ENCODE data around the gene MED12L. TPM values are rescaled to one million over a fixed set of nuclear protein-coding genes. Genes with fewer than 3 reads are reported as not detected.
"Not testable (repeated sequence)": the region's sequence is repeated elsewhere in the genome, so short reads cannot be mapped to it uniquely, and the experiment has no call there.

MED12L gene
- total RNA-seq, 1 donor from 2014 or later: 0.48 TPM

GRCh38 chr3:151366993-151367392, 281.5 kb downstream of the MED12L start:
- DNase-seq (ENCODE audit: low spot score): no peak

GRCh38 chr3:151367448-151367847, 282.0 kb downstream of the MED12L start:
- DNase-seq (ENCODE audit: low spot score): no peak

GRCh38 chr3:151371526-151371925, 286.1 kb downstream of the MED12L start:
- DNase-seq (ENCODE audit: low spot score): no peak

- no peak for DNase-seq (ENCODE audit: low spot score)
Measured at GRCh38 chr3:151372063-151372820, 286.8 kb downstream of the MED12L start.

GRCh38 chr3:151377768-151378385, 292.4 kb downstream of the MED12L start:
- no peak for DNase-seq (ENCODE audit: low spot score)

- no peak for DNase-seq (ENCODE audit: low spot score)
Measured at GRCh38 chr3:151379083-151379734, 293.7 kb downstream of the MED12L start.

- DNase-seq (ENCODE audit: low spot score): no peak
Measured at GRCh38 chr3:151382671-151383070, 297.2 kb downstream of the MED12L start.

GRCh38 chr3:151383111-151383510, 297.6 kb downstream of the MED12L start:
- no peak for DNase-seq (ENCODE audit: low spot score)

GRCh38 chr3:151383956-151384355, 298.5 kb downstream of the MED12L start:
- no peak for DNase-seq (ENCODE audit: low spot score)

- no peak for DNase-seq (ENCODE audit: low spot score)
Measured at GRCh38 chr3:151384741-151385174, 299.3 kb downstream of the MED12L start, which contains the start of gene P2RY12. Gene P2RY12 (minus strand): TSS chr3:151384753. CDS start chr3:151338845, 45,908 bp downstream.

- DNase-seq (ENCODE audit: low spot score): no peak
Measured at GRCh38 chr3:151386056-151386455, 300.6 kb downstream of the MED12L start.

GRCh38 chr3:151387432-151387831, 302.0 kb downstream of the MED12L start:
- DNase-seq (ENCODE audit: low spot score): no peak

- no peak for DNase-seq (ENCODE audit: low spot score)
Measured at GRCh38 chr3:151387842-151388241, 302.4 kb downstream of the MED12L start.

- no peak for DNase-seq (ENCODE audit: low spot score)
Measured at GRCh38 chr3:151391720-151392119, 306.3 kb downstream of the MED12L start.

GRCh38 chr3:151392191-151392590, 306.7 kb downstream of the MED12L start:
- DNase-seq (ENCODE audit: low spot score): not testable (repeated sequence)

GRCh38 chr3:151393146-151393830, 307.8 kb downstream of the MED12L start:
- DNase-seq (ENCODE audit: low spot score): no peak

- no peak for DNase-seq (ENCODE audit: low spot score)
Measured at GRCh38 chr3:151393941-151394340, 308.5 kb downstream of the MED12L start.

- DNase-seq (ENCODE audit: low spot score): no peak
Measured at GRCh38 chr3:151394611-151395010, 309.1 kb downstream of the MED12L start.

GRCh38 chr3:151395806-151396205, 310.3 kb downstream of the MED12L start:
- no peak for DNase-seq (ENCODE audit: low spot score)

GRCh38 chr3:151398895-151399294, 313.4 kb downstream of the MED12L start:
- DNase-seq (ENCODE audit: low spot score): no peak

- no peak for DNase-seq (ENCODE audit: low spot score)
Measured at GRCh38 chr3:151400341-151400740, 314.9 kb downstream of the MED12L start.

- no peak for DNase-seq (ENCODE audit: low spot score)
Measured at GRCh38 chr3:151402349-151402748, 316.9 kb downstream of the MED12L start.
